ENCODE data around the gene SLC39A2. TPM values are rescaled to one million over a fixed set of nuclear protein-coding genes. Genes with fewer than 3 reads are reported as not detected.
A peak's percentile ranks its signal among the peaks of the same experiment; 100 is the strongest.

SLC39A2 gene
- total and polyA plus RNA-seq, 2 donors from 2014 or later, result not detected

- FAIRE-seq, result no peak
- peaks cover 0 to 8% (median 5%) of the 10 kb centered on the region in 3 donors for H3K4me1 ChIP-seq (ENCODE audit: control insufficient read depth in 2 of 3, insufficient read depth in 2 of 3, low read depth in 1 of 3, low read length in 3 of 3)
- peak overlapping the region in 1 of 2 donors; percentile 24 for H3K27ac ChIP-seq (ENCODE audit: low read depth in 2 of 2, low read length in 2 of 2)
- H3K36me3 ChIP-seq (ENCODE audit: control insufficient read depth in 2 of 3, insufficient read depth in 3 of 3, low read length in 3 of 3), result peaks cover 0 to 19% (median 16%) of the 10 kb centered on the region in 3 donors
- intact Hi-C loops (cut with DNase I), result no loop called here
- H3K4me3 ChIP-seq (ENCODE audit: low read length in 3 of 3), result peak overlapping the region in 2 of 3 donors; percentile 67 to 68
- DNase-seq, result no peak
- no peak overlapping the region for H3K9ac ChIP-seq (ENCODE audit: low read length in 3 of 3)
- no peaks in the 10 kb centered on the region for H3K27me3 ChIP-seq (ENCODE audit: control insufficient read depth, insufficient read depth, low read length)
- no peak for TF ChIP-seq CTCF (IDR thresholded peaks at IDR 0.05; ENCODE audit: borderline replicate concordance, extremely low read depth, insufficient read depth)
- no peaks in the 10 kb centered on the region for H3K9me3 ChIP-seq (ENCODE audit: control insufficient read depth in 2 of 3, insufficient read depth in 1 of 3, low read length in 3 of 3)
Observed at GRCh38 chr14:21022686-21023085, 23.6 kb downstream of the SLC39A2 start.

GRCh38 chr14:21023174-21023573 lies 24.1 kb downstream of the SLC39A2 start:
- DNase-seq (no peak), FAIRE-seq (no peak)
- TF ChIP-seq CTCF (IDR thresholded peaks at IDR 0.05; ENCODE audit: borderline replicate concordance, extremely low read depth, insufficient read depth), result no peak
- Histone ChIP-seq H3K9ac (ENCODE audit: low read length in 3 of 3) (peak overlapping the region in 1 of 3 donors; percentile 60), H3K27ac (ENCODE audit: low read depth in 2 of 2, low read length in 2 of 2) (peak overlapping the region; percentile 43 to 83), H3K9me3 (ENCODE audit: control insufficient read depth in 2 of 3, insufficient read depth in 1 of 3, low read length in 3 of 3) (no peaks in the 10 kb centered on the region), H3K36me3 (ENCODE audit: control insufficient read depth in 2 of 3, insufficient read depth in 3 of 3, low read length in 3 of 3) (peaks cover 0 to 16% (median 14%) of the 10 kb centered on the region in 3 donors), H3K27me3 (ENCODE audit: control insufficient read depth, insufficient read depth, low read length) (no peaks in the 10 kb centered on the region), H3K4me3 (ENCODE audit: low read length in 3 of 3) (peak overlapping the region in 2 of 3 donors; percentile 67 to 68), H3K4me1 (ENCODE audit: control insufficient read depth in 2 of 3, insufficient read depth in 2 of 3, low read depth in 1 of 3, low read length in 3 of 3) (peaks cover 0 to 8% (median 5%) of the 10 kb centered on the region in 3 donors)
- intact Hi-C loops (cut with DNase I), result no loop called here

- intact Hi-C loops (cut with DNase I), result no loop called here
- peaks cover 0 to 10% (median 8%) of the 10 kb centered on the region in 3 donors for H3K36me3 ChIP-seq (ENCODE audit: control insufficient read depth in 2 of 3, insufficient read depth in 3 of 3, low read length in 3 of 3)
- H3K27me3 ChIP-seq (ENCODE audit: control insufficient read depth, insufficient read depth, low read length), result no peaks in the 10 kb centered on the region
- H3K27ac ChIP-seq (ENCODE audit: low read depth in 2 of 2, low read length in 2 of 2), result peak overlapping the region; percentile 43 to 83
- H3K9me3 ChIP-seq (ENCODE audit: control insufficient read depth in 2 of 3, insufficient read depth in 1 of 3, low read length in 3 of 3), result no peaks in the 10 kb centered on the region
- FAIRE-seq (no peak), DNase-seq (peak in 2 of 5 donors; percentile 24 to 57)
- peak overlapping the region; percentile 59 to 68 (median 67) for H3K4me3 ChIP-seq (ENCODE audit: low read length in 3 of 3)
- peak overlapping the region in 2 of 3 donors; percentile 27 to 60 for H3K9ac ChIP-seq (ENCODE audit: low read length in 3 of 3)
- no peak for TF ChIP-seq CTCF (IDR thresholded peaks at IDR 0.05; ENCODE audit: borderline replicate concordance, extremely low read depth, insufficient read depth)
- H3K4me1 ChIP-seq (ENCODE audit: control insufficient read depth in 2 of 3, insufficient read depth in 2 of 3, low read depth in 1 of 3, low read length in 3 of 3), result peaks cover 0 to 8% (median 5%) of the 10 kb centered on the region in 3 donors
Observed at GRCh38 chr14:21023817-21024584, 24.9 kb downstream of the SLC39A2 start.
